Breast epithelium (tissue), 3 donors: Measurements from ENCODE around the gene RTN4R.
"Not testable (repeated sequence)": the region's sequence is repeated elsewhere in the genome, so short reads cannot be mapped to it uniquely, and the experiment has no call there.

Source experiments
- CTCF ChIP-seq, 3 donors: fragments of 450-650 bp; IDR thresholded peaks; one replicate each; pipeline ENCODE4 v1.5.1; 2016 to 2017; ENCODE audit warnings: antibody characterized with exemption in 3 of 3, mild to moderate bottlenecking in 3 of 3, moderate library complexity in 3 of 3
- POLR2A ChIP-seq: fragments of 450-650 bp; IDR thresholded peaks from one replicate; pipeline ENCODE4 v1.6.1; 2016; ENCODE audit warnings: antibody characterized with exemption, mild to moderate bottlenecking, moderate library complexity
- POLR2AphosphoS5 ChIP-seq, 3 donors: sonication (generic); formaldehyde crosslinking; IDR thresholded peaks; one replicate each; pipeline ENCODE4 v1.6.1; 2017; ENCODE audit warnings: antibody characterized with exemption in 3 of 3

GRCh38 chr22:20266667-20267440 is 1.3 kb downstream of the RTN4R start:
- TF ChIP-seq POLR2A; CTCF (IDR thresholded peaks at IDR 0.05); POLR2AphosphoS5 (IDR thresholded peaks at IDR 0.05): not testable (repeated sequence)
